ENCODE measurements around the gene TET3.
A peak's percentile ranks its signal among the peaks of the same experiment; 100 is the strongest.

The TET3 gene

GRCh38 chr2:74007121-74007520 lies 22.4 kb downstream of the TET3 start:
- DNase-seq: no peak

- DNase-seq: no peak
Observed at GRCh38 chr2:74007711-74008110, 23.0 kb downstream of the TET3 start.

GRCh38 chr2:74008761-74009395 lies 24.2 kb downstream of the TET3 start:
- DNase-seq: no peak

- no peak for DNase-seq
Observed at GRCh38 chr2:74009577-74009976, 24.9 kb downstream of the TET3 start.

GRCh38 chr2:74010087-74010541 lies 25.4 kb downstream of the TET3 start:
- peak; percentile 60 for DNase-seq

- DNase-seq: no peak
Observed at GRCh38 chr2:74011246-74011645, 26.5 kb downstream of the TET3 start.

- no peak for DNase-seq
Observed at GRCh38 chr2:74014813-74015212, 30.1 kb downstream of the TET3 start.

- no peak for DNase-seq
Observed at GRCh38 chr2:74017223-74017622, 32.5 kb downstream of the TET3 start.

- DNase-seq: no peak
Observed at GRCh38 chr2:74019516-74019915, 34.8 kb downstream of the TET3 start.

- no peak for DNase-seq
Observed at GRCh38 chr2:74020702-74021406, 36.1 kb downstream of the TET3 start.

GRCh38 chr2:74021407-74021755 lies 36.7 kb downstream of the TET3 start:
- no peak for DNase-seq

- no peak for DNase-seq
Observed at GRCh38 chr2:74024216-74024615, 39.5 kb downstream of the TET3 start.

GRCh38 chr2:74025971-74026612 lies 41.4 kb downstream of the TET3 start:
- no peak for DNase-seq

- DNase-seq: no peak
Observed at GRCh38 chr2:74026687-74027241, 42.1 kb downstream of the TET3 start.

GRCh38 chr2:74027496-74027895 lies 42.8 kb downstream of the TET3 start:
- no peak for DNase-seq

GRCh38 chr2:74028290-74028689 lies 43.6 kb downstream of the TET3 start:
- no peak for DNase-seq

GRCh38 chr2:74028741-74029140 lies 44.0 kb downstream of the TET3 start:
- no peak for DNase-seq

- DNase-seq: no peak
Observed at GRCh38 chr2:74029714-74030397, 45.1 kb downstream of the TET3 start.

- DNase-seq: no peak
Observed at GRCh38 chr2:74031221-74031620, 46.5 kb downstream of the TET3 start.

GRCh38 chr2:74031959-74032287 lies 47.2 kb downstream of the TET3 start:
- DNase-seq: no peak

GRCh38 chr2:74033375-74033774 lies 48.7 kb downstream of the TET3 start:
- no peak for DNase-seq
